H9 (cell line): Measurements from ENCODE around the gene CCNB1. TPM values are rescaled to one million over a fixed set of nuclear protein-coding genes. Genes with fewer than 3 reads are reported as not detected.
A peak's percentile ranks its signal among the peaks of the same experiment; 100 is the strongest.

Experiments
- DNase-seq: peaks from one replicate; pipeline ENCODE4 v3.0.0-alpha.2; 2017
- H2AFZ ChIP-seq: one replicate; pipeline ENCODE4 v1.6.1; 2013; ENCODE audit warnings: mild to moderate bottlenecking, low read length, control low read depth, moderate library complexity
- H2AK5ac ChIP-seq: 2 replicates; pipeline ENCODE4 v1.6.1; 2013; ENCODE audit warnings: low read length, control low read depth, mixed read lengths; ENCODE audit not compliant: insufficient read length
- H2BK120ac ChIP-seq: one replicate; pipeline ENCODE4 v1.6.1; 2013; ENCODE audit warnings: low read depth, mild to moderate bottlenecking, low read length, control low read depth, inconsistent platforms; ENCODE audit not compliant: poor library complexity, severe bottlenecking
- H2BK12ac ChIP-seq: 2 replicates; pipeline ENCODE4 v1.6.1; 2013; ENCODE audit warnings: low read length, control low read depth, mixed read lengths, low read depth; ENCODE audit not compliant: insufficient read length
- H2BK15ac ChIP-seq: 2 replicates; pipeline ENCODE4 v1.6.1; 2013; ENCODE audit warnings: low read depth, low read length, control low read depth
- H2BK20ac ChIP-seq: one replicate; pipeline ENCODE4 v1.6.1; 2013; ENCODE audit warnings: low read depth, mild to moderate bottlenecking, low read length, control low read depth, inconsistent platforms; ENCODE audit not compliant: poor library complexity, severe bottlenecking
- H2BK5ac ChIP-seq: 2 replicates; pipeline ENCODE4 v1.6.1; 2013; ENCODE audit warnings: low read length, control low read depth, mixed read lengths; ENCODE audit not compliant: insufficient read length
- H3K14ac ChIP-seq: 2 replicates; pipeline ENCODE4 v1.6.1; 2013; ENCODE audit warnings: low read length, control low read depth; ENCODE audit not compliant: insufficient read depth
- H3K18ac ChIP-seq: 2 replicates; pipeline ENCODE4 v1.6.1; 2013; ENCODE audit warnings: low read depth, mild to moderate bottlenecking, mixed read lengths, low read length, control low read depth; ENCODE audit not compliant: insufficient read length
- H3K23ac ChIP-seq: 2 replicates; pipeline ENCODE4 v1.6.1; 2013; ENCODE audit warnings: low read length, control low read depth, mixed read lengths, low read depth; ENCODE audit not compliant: insufficient read length
- H3K23me2 ChIP-seq: 2 replicates; pipeline ENCODE4 v1.6.1; 2013; ENCODE audit warnings: low read depth, mild to moderate bottlenecking, mixed read lengths, low read length, control low read depth; ENCODE audit not compliant: insufficient read length, poor library complexity, severe bottlenecking
- H3K27ac ChIP-seq: 2 replicates; pipeline ENCODE4 v1.5.1; 2013; ENCODE audit warnings: low read length, control low read depth, mixed read lengths, low read depth; ENCODE audit not compliant: insufficient read length
- H3K27me3 ChIP-seq: 2 replicates; pipeline ENCODE4 v1.6.1; 2013; ENCODE audit warnings: low read length, control low read depth, inconsistent platforms; ENCODE audit not compliant: insufficient read depth
- H3K4ac ChIP-seq: 2 replicates; pipeline ENCODE4 v1.6.1; 2013; ENCODE audit warnings: low read depth, mild to moderate bottlenecking, control low read depth, inconsistent platforms, low read length, moderate library complexity
- H3K4me1 ChIP-seq: 2 replicates; pipeline ENCODE4 v1.6.1; 2013; ENCODE audit warnings: low read length, control low read depth, inconsistent platforms; ENCODE audit not compliant: insufficient read depth
- H3K4me2 ChIP-seq: 2 replicates; pipeline ENCODE4 v1.6.1; 2013; ENCODE audit warnings: low read length, control low read depth, mixed read lengths; ENCODE audit not compliant: insufficient read length, insufficient read depth
- H3K56ac ChIP-seq: 2 replicates; pipeline ENCODE4 v1.6.1; 2013; ENCODE audit warnings: low read depth, mild to moderate bottlenecking, mixed read lengths, low read length, control low read depth; ENCODE audit not compliant: insufficient read length
- H3K79me1 ChIP-seq: 2 replicates; pipeline ENCODE4 v1.6.1; 2013; ENCODE audit warnings: low read depth, mild to moderate bottlenecking, moderate library complexity, low read length, control low read depth, inconsistent platforms; ENCODE audit not compliant: insufficient read depth, poor library complexity, severe bottlenecking
- H3K79me2 ChIP-seq: 2 replicates; pipeline ENCODE4 v1.6.1; 2013; ENCODE audit warnings: low read length, control low read depth, inconsistent platforms; ENCODE audit not compliant: insufficient read depth
- H3K9ac ChIP-seq: 2 replicates; pipeline ENCODE4 v1.6.1; 2013; ENCODE audit warnings: low read length, control low read depth, mixed read lengths; ENCODE audit not compliant: insufficient read length; ENCODE audit errors: extremely low read depth
- H3K9me3 ChIP-seq: one replicate; pipeline ENCODE4 v1.6.1; 2013; ENCODE audit warnings: low read depth, low read length, inconsistent platforms; ENCODE audit not compliant: control insufficient read depth
- H3T11ph ChIP-seq: one replicate; pipeline ENCODE4 v1.6.1; 2013; ENCODE audit warnings: mild to moderate bottlenecking, low read length, control low read depth, inconsistent platforms
- H4K20me1 ChIP-seq: one replicate; pipeline ENCODE4 v1.6.1; 2013; ENCODE audit not compliant: control insufficient read depth, insufficient read length, insufficient read depth
- H4K5ac ChIP-seq: 2 replicates; pipeline ENCODE4 v1.6.1; 2013; ENCODE audit warnings: low read depth, mild to moderate bottlenecking, mixed read lengths, low read length, control low read depth; ENCODE audit not compliant: insufficient read length
- H4K8ac ChIP-seq: replicated peaks from 2 replicates; pipeline ENCODE4 v1.6.1; 2013; ENCODE audit warnings: low read length, control low read depth, mixed read lengths, low read depth; ENCODE audit not compliant: insufficient read length
- H4K91ac ChIP-seq: 2 replicates; pipeline ENCODE4 v1.6.1; 2013; ENCODE audit warnings: low read depth, mild to moderate bottlenecking, moderate library complexity, mixed read lengths, low read length, control low read depth; ENCODE audit not compliant: insufficient read length
- H3K27ac Mint-ChIP-seq, 3 experiments: 2 replicates in 2 of 3; 3 replicates in 1 of 3; pipeline ENCODE4 v1.8.0; 2020 to 2021; ENCODE audit warnings: mixed read lengths in 3 of 3, mild to moderate bottlenecking in 1 of 3, moderate library complexity in 1 of 3
- H3K27me3 Mint-ChIP-seq: 2 replicates; pipeline ENCODE4 v1.8.0; 2021; ENCODE audit warnings: low read depth, mild to moderate bottlenecking, moderate library complexity, mixed read lengths
- H3K36me3 Mint-ChIP-seq, 3 experiments: 2 replicates in 2 of 3; 3 replicates in 1 of 3; pipeline ENCODE4 v1.8.0; 2020 to 2021; ENCODE audit warnings: low read depth in 3 of 3, mixed read lengths in 3 of 3; ENCODE audit not compliant: insufficient read depth in 1 of 3
- H3K4me1 Mint-ChIP-seq, 2 experiments: 2 replicates each; pipeline ENCODE4 v1.8.0; 2020; ENCODE audit warnings: mixed read lengths in 2 of 2
- H3K4me3 Mint-ChIP-seq, 2 experiments: 2 replicates in 1 of 2; 3 replicates in 1 of 2; pipeline ENCODE4 v1.8.0; 2020 to 2021; ENCODE audit warnings: mild to moderate bottlenecking in 2 of 2, mixed read lengths in 2 of 2, moderate library complexity in 1 of 2
- H3K9me3 Mint-ChIP-seq, 2 experiments: 2 replicates in 1 of 2; 3 replicates in 1 of 2; pipeline ENCODE4 v1.8.0; 2020; ENCODE audit warnings: mild to moderate bottlenecking in 2 of 2, mixed read lengths in 2 of 2, moderate library complexity in 1 of 2
- CTCF ChIP-seq: fragments of 200-600 bp; sonication (generic); conservative IDR thresholded peaks from 3 replicates; pipeline ENCODE4 v1.8.0; 2021; ENCODE audit warnings: antibody characterized with exemption, mild to moderate bottlenecking
- WGBS: extraction: QIAGEN DNeasy Blood & Tissue Kit; methylation state at CpG from one replicate; pipeline ENCODE4 v1.1.7; 2013; ENCODE audit warnings: missing lambda C conversion rate, low lambda C conversion rate, mixed read lengths; ENCODE audit not compliant: insufficient read length; ENCODE audit errors: extremely low coverage; 5-methylcytosine and 5-hydroxymethylcytosine counted together
- total RNA-seq: library from RNA; stranded (reverse); gene quantifications from 2 replicates; pipeline ENCODE4 v1.2.1, GENCODE V29; 2021

Gene CCNB1
- total RNA-seq, 1 experiment from 2014 or later, result 310 TPM

- H4K91ac ChIP-seq, result no peak overlapping the region
- Mint-ChIP-seq H3K27me3 (no peaks in the 10 kb centered on the region), H3K27ac (peak overlapping the region in 1 of 3 experiments; percentile 37; a peak in 2 of 7 replicates), H3K36me3 (no peaks in the 10 kb centered on the region; a peak in 1 of 7 replicates), H3K9me3 (no peaks in the 10 kb centered on the region), H3K4me3 (no peak overlapping the region), H3K4me1 (no peaks in the 10 kb centered on the region)
- TF ChIP-seq CTCF, result no peak
- H2AFZ ChIP-seq, result no peak overlapping the region
- no peaks in the 10 kb centered on the region for H3K9me3 ChIP-seq
- H3K27ac ChIP-seq, result no peak overlapping the region
- no peak overlapping the region for H3K14ac ChIP-seq
- no peak overlapping the region for H3K4ac ChIP-seq
- no peak overlapping the region for H3K9ac ChIP-seq
- H3K27me3 ChIP-seq, result no peaks in the 10 kb centered on the region
- DNase-seq, result no peak
- H3K4me1 ChIP-seq, result no peaks in the 10 kb centered on the region
- no peak overlapping the region for H3K4me2 ChIP-seq
- H4K5ac ChIP-seq, result no peak overlapping the region
- no peak overlapping the region for H2BK15ac ChIP-seq
- no peak overlapping the region for H2BK5ac ChIP-seq
- H2BK120ac ChIP-seq, result no peak overlapping the region
- H3T11ph ChIP-seq, result no peak overlapping the region
- WGBS, result no CpG with 5 or more reads among the region's 2 CpGs
- no peak overlapping the region for H3K23ac ChIP-seq
- no peak overlapping the region for H2BK12ac ChIP-seq
- H3K23me2 ChIP-seq, result no peaks in the 10 kb centered on the region
- no peak overlapping the region for H2BK20ac ChIP-seq
- no peak overlapping the region for H4K8ac ChIP-seq
- no peak overlapping the region for H3K56ac ChIP-seq
- no peaks in the 10 kb centered on the region for H3K79me2 ChIP-seq
- H4K20me1 ChIP-seq, result no peaks in the 10 kb centered on the region
- no peak overlapping the region for H3K18ac ChIP-seq
- no peaks in the 10 kb centered on the region for H3K79me1 ChIP-seq
- no peak overlapping the region for H2AK5ac ChIP-seq
Measured at GRCh38 chr5:69148981-69149675, 17.8 kb upstream of the CCNB1 start.
